PC-3 (cell line): ENCODE measurements around the gene STAG1. TPM values are rescaled to one million over a fixed set of nuclear protein-coding genes. Genes with fewer than 3 reads are reported as not detected.

Source experiments
- ATAC-seq: fragments of 200-7000 bp; cut with Tn5 transposase; 2 replicates; pipeline ENCODE4 v1.9.1; 2020; ENCODE audit warnings: mild to moderate bottlenecking, moderate library complexity
- BruUV-seq: library from RNA; stranded (reverse); fragments of 400-500 nt; replicated peaks from 2 replicates; lab custom pipeline; 2021; lab: Mats Ljungman, UMichigan
- CTCF ChIA-PET: fragments of 300-600 bp; sonication (Branson Sonifier 250); formaldehyde crosslinking; loops from one replicate; lab custom pipeline; 2022; ENCODE audit warnings: antibody characterized with exemption; lab: Charles Lee
- POLR2A ChIA-PET: fragments of 300-600 bp; sonication (Branson Sonifier 250); formaldehyde crosslinking; loops from one replicate; lab custom pipeline; 2022; ENCODE audit warnings: antibody characterized with exemption; ENCODE audit not compliant: unreplicated experiment; lab: Charles Lee
- DNase-seq: peaks from one replicate; pipeline ENCODE4 v3.0.0-alpha.2; 2015
- H2AFZ ChIP-seq: fragments of 300-600 bp; sonication (generic); 2 replicates; pipeline ENCODE4 v1.6.0; 2016; ENCODE audit warnings: antibody characterized with exemption, low read length
- H3F3A ChIP-seq: fragments of 300-600 bp; sonication (generic); one replicate; pipeline ENCODE4 v1.6.0; 2017; ENCODE audit warnings: antibody characterized with exemption, low read length, control low read depth, mild to moderate bottlenecking; ENCODE audit not compliant: unreplicated experiment
- H3K27ac ChIP-seq: fragments of 300-600 bp; sonication (generic); 2 replicates; pipeline ENCODE4 v1.5.1; 2016; ENCODE audit warnings: mild to moderate bottlenecking, low read length
- H3K27me3 ChIP-seq: fragments of 300-600 bp; sonication (generic); 2 replicates; pipeline ENCODE4 v1.6.1; 2016; ENCODE audit warnings: low read length, mixed read lengths
- H3K36me3 ChIP-seq: fragments of 300-600 bp; sonication (generic); 2 replicates; pipeline ENCODE4 v1.6.1; 2016; ENCODE audit warnings: low read depth, mixed run types, low read length, mixed read lengths
- H3K4me1 ChIP-seq: fragments of 300-600 bp; sonication (generic); 2 replicates; pipeline ENCODE4 v1.5.1; 2016; ENCODE audit warnings: low read length; ENCODE audit not compliant: insufficient read depth
- H3K4me2 ChIP-seq: fragments of 300-600 bp; sonication (generic); 2 replicates; pipeline ENCODE4 v1.6.0; 2016; ENCODE audit warnings: low read length
- H3K4me3 ChIP-seq: fragments of 300-600 bp; sonication (generic); 2 replicates; pipeline ENCODE4 v1.5.1; 2016; ENCODE audit warnings: mild to moderate bottlenecking, low read length, mixed read lengths
- H3K79me2 ChIP-seq: fragments of 300-600 bp; sonication (generic); 2 replicates; pipeline ENCODE4 v1.6.1; 2017; ENCODE audit warnings: low read length, mixed read lengths
- H3K9ac ChIP-seq: fragments of 300-600 bp; sonication (generic); 2 replicates; pipeline ENCODE4 v1.6.0; 2016; ENCODE audit warnings: mild to moderate bottlenecking, low read length
- H3K9me2 ChIP-seq: fragments of 300-600 bp; sonication (generic); replicated peaks from 2 replicates; pipeline ENCODE4 v1.6.1; 2016; ENCODE audit warnings: mixed run types, low read length, mixed read lengths
- H3K9me3 ChIP-seq: fragments of 300-600 bp; sonication (generic); 2 replicates; pipeline ENCODE4 v1.6.1; 2016; ENCODE audit warnings: low read length, mixed read lengths
- H4K20me1 ChIP-seq: fragments of 300-600 bp; sonication (generic); 2 replicates; pipeline ENCODE4 v1.6.1; 2016; ENCODE audit warnings: low read length, mixed read lengths
- EZH2 ChIP-seq: fragments of 300-600 bp; sonication (generic); IDR thresholded peaks from one replicate; pipeline ENCODE4 v1.6.1; 2017; ENCODE audit warnings: antibody characterized with exemption, mild to moderate bottlenecking, low read length; ENCODE audit not compliant: unreplicated experiment
- EZH2phosphoT487 ChIP-seq: fragments of 300-600 bp; sonication (generic); IDR thresholded peaks from 2 replicates; pipeline ENCODE4 v1.6.1; 2018; ENCODE audit warnings: mild to moderate bottlenecking, antibody characterized with exemption, low read length, borderline replicate concordance
- intact Hi-C: fragments of 100-400 bp; cut with micrococcal nuclease; formaldehyde crosslinking; loops from 2 replicates; pipeline ENCODE4 v1.9.0; 2023
- total RNA-seq: library from RNA; depleted of rRNA; stranded (reverse); fragments of >200 nt; gene quantifications from 2 replicates; pipeline ENCODE4 v1.2.3, GENCODE V29; 2014
- TF ChIP-seq, protein P1 (sequence below): fragments of 300-600 bp; sonication (generic); conservative IDR thresholded peaks from 2 replicates; pipeline ENCODE4 v1.5.1; 2017; ENCODE audit warnings: antibody characterized with exemption, low read depth, mild to moderate bottlenecking, low read length

The STAG1 gene
- total RNA-seq, 1 experiment from 2014 or later: 14.6 TPM

DNA sequence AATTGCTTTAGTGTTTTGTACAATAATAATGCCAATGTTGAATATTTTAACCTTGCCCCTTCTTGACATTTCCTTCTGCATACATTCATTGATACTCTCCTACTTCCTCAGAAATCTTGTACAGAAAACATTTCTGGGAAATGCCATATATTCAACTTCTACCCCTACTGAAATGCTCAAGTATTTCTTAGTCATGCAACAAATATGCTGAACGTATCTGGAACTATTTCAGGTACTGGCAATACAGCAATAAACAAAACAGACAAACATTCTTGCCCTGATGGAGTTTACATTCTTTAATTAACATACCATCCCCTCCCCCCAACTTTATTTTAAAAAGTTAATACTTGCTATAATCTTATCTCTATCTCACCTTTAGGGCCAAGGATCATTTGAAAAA is 147.2 kb downstream of the STAG1 start:
- Histone ChIP-seq H2AFZ (no peak overlapping the region), H3K4me3 (no peak overlapping the region), H3K79me2 (no peaks in the 10 kb centered on the region), H3K36me3 (no peaks in the 10 kb centered on the region), H4K20me1 (no peaks in the 10 kb centered on the region), H3K9me2 (no peaks in the 10 kb centered on the region), H3F3A (no peaks in the 10 kb centered on the region), H3K9ac (no peak overlapping the region), H3K27ac (no peak overlapping the region), H3K27me3 (no peaks in the 10 kb centered on the region), H3K9me3 (no peaks in the 10 kb centered on the region), H3K4me2 (no peak overlapping the region), H3K4me1 (0 out of 2 replicates have a peak, but pooled peaks cover 5% of the 10 kb centered on the region)
- TF ChIP-seq, protein P1, sequence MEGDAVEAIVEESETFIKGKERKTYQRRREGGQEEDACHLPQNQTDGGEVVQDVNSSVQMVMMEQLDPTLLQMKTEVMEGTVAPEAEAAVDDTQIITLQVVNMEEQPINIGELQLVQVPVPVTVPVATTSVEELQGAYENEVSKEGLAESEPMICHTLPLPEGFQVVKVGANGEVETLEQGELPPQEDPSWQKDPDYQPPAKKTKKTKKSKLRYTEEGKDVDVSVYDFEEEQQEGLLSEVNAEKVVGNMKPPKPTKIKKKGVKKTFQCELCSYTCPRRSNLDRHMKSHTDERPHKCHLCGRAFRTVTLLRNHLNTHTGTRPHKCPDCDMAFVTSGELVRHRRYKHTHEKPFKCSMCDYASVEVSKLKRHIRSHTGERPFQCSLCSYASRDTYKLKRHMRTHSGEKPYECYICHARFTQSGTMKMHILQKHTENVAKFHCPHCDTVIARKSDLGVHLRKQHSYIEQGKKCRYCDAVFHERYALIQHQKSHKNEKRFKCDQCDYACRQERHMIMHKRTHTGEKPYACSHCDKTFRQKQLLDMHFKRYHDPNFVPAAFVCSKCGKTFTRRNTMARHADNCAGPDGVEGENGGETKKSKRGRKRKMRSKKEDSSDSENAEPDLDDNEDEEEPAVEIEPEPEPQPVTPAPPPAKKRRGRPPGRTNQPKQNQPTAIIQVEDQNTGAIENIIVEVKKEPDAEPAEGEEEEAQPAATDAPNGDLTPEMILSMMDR: no peak
- TF ChIP-seq EZH2 (no peak), EZH2phosphoT487 (no peak)
- intact Hi-C loops: loop anchor here (5.0 kb wide), 1 partner anchor 38 kb away; no protein-coding TSS in a partner anchor
- DNase-seq: peak; percentile 26
- no TSS peak for BruUV-seq
- CTCF ChIA-PET: no interaction called here
- POLR2A ChIA-PET: no interaction called here
- no peak for ATAC-seq

DNA sequence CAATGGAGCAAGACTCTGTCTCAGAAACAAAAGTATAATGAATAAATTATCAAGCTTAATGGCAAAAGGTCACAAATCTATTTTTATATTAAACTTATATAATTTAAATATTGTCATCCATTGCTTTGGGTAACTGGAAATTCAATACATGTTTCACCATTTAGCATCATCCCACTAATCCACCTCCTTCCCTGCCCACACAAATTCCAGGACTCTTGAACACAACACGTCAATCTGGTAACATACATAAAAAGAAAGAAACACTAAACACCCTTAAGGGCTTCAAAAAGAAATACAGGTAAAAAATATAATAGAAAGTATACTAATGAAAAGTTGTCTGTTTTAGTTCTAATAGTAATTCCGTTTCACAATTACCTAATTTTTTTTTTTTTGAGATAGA is 149.4 kb downstream of the STAG1 start:
- no peak for TF ChIP-seq EZH2phosphoT487
- TF ChIP-seq, protein P1: no peak
- ATAC-seq: no peak
- H3K9me2 ChIP-seq: no peaks in the 10 kb centered on the region
- H3K27me3 ChIP-seq: no peaks in the 10 kb centered on the region
- H3K79me2 ChIP-seq: no peaks in the 10 kb centered on the region
- no TSS peak for BruUV-seq
- H2AFZ ChIP-seq: no peak overlapping the region
- H3K4me1 ChIP-seq: 0 out of 2 replicates have a peak, but pooled peaks cover 5% of the 10 kb centered on the region
- H3K4me2 ChIP-seq: no peak overlapping the region
- no peaks in the 10 kb centered on the region for H3F3A ChIP-seq
- DNase-seq: no peak
- CTCF ChIA-PET: interaction anchor here (1.3 kb wide), 1 partner anchor 150 kb away, joined by 3 read pairs; no protein-coding TSS in a partner anchor
- H4K20me1 ChIP-seq: no peaks in the 10 kb centered on the region
- POLR2A ChIA-PET: no interaction called here
- H3K36me3 ChIP-seq: no peaks in the 10 kb centered on the region
- H3K9me3 ChIP-seq: no peaks in the 10 kb centered on the region
- H3K4me3 ChIP-seq: no peak overlapping the region
- intact Hi-C loops: loop anchor here (5.0 kb wide), 1 partner anchor 36 kb away; no protein-coding TSS in a partner anchor
- no peak overlapping the region for H3K9ac ChIP-seq
- no peak overlapping the region for H3K27ac ChIP-seq

DNA sequence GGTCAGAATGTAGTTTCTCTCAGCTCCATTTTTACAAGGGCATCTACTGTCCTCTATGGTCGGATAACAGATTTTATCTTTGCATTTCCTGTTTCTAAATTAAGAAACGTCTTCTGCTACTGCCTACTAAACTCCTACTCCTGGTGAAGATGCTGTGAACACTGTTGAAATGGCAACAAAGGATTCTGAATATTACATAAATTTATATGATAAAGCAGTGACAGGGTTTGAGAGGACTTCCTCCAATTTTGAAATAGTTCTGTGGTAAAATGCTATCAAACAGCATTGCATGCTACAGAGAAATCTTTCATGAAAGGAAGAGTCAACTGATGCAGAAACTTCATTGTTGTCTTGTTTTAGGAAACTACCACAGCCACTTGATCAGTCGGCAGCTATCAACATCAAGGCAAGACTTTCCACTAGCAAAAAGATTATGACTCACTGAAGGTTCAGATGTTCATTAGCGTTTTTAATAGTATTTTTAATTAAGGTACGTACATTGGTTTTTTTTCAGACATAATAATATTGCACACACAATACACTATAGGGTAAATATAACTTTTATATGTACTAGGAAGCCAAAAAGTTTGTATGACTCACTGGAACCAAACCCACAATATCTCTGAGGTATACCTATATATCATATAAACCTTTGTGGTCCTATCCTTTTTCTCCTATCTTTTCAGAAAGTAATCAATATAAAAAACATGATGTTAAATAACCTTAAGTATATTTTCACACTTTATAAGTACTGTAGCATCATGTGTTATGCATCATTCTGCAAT is 156.1 kb downstream of the STAG1 start:
- DNase-seq (peak; percentile 23), ATAC-seq (peak; percentile 55; the same call in 1 of the 2 replicates)
- H3K9ac ChIP-seq: no peak overlapping the region
- intact Hi-C loops: no loop called here
- H3F3A ChIP-seq: no peaks in the 10 kb centered on the region
- BruUV-seq: no TSS peak
- no peak overlapping the region for H3K27ac ChIP-seq
- H3K79me2 ChIP-seq: no peaks in the 10 kb centered on the region
- TF ChIP-seq EZH2 (no peak), EZH2phosphoT487 (no peak)
- TF ChIP-seq, protein P1: no peak
- H3K9me3 ChIP-seq: no peaks in the 10 kb centered on the region
- H3K9me2 ChIP-seq: no peaks in the 10 kb centered on the region
- H3K4me2 ChIP-seq: no peak overlapping the region
- H3K27me3 ChIP-seq: no peaks in the 10 kb centered on the region
- H3K4me3 ChIP-seq: no peak overlapping the region
- CTCF ChIA-PET: no interaction called here
- POLR2A ChIA-PET: no interaction called here
- H4K20me1 ChIP-seq: no peaks in the 10 kb centered on the region
- H3K36me3 ChIP-seq: no peaks in the 10 kb centered on the region
- peaks cover 7% of the 10 kb centered on the region; the same call in 1 of the 2 replicates for H3K4me1 ChIP-seq
- no peak overlapping the region for H2AFZ ChIP-seq
